HepG2 (cell line): ENCODE measurements around the gene GRIFIN. TPM values are rescaled to one million over a fixed set of nuclear protein-coding genes. Genes with fewer than 3 reads are reported as not detected.

ENCODE experiments used
- ATAC-seq: fragments of 200-7000 bp; cut with Tn5 transposase; 3 replicates; pipeline ENCODE4 v1.9.1; 2020; ENCODE audit warnings: mild to moderate bottlenecking, moderate library complexity
- BruUV-seq: library from RNA; stranded (reverse); fragments of 400-500 nt; replicated peaks from 2 replicates; lab custom pipeline; 2021; lab: Mats Ljungman, UMichigan
- CTCF ChIA-PET: fragments of 300-600 bp; formaldehyde crosslinking; extraction: SDS; loops from one replicate; lab custom pipeline; 2021; ENCODE audit warnings: low total read pairs, inconsistent platforms, low intra/inter-chr PET ratio; lab: Yijun Ruan, JAX
- POLR2A ChIA-PET: fragments of 350-600 bp; sonication (Branson Sonifier 250); formaldehyde crosslinking; loops from one replicate; lab custom pipeline; 2020; ENCODE audit warnings: antibody characterized with exemption, inconsistent platforms; lab: Yijun Ruan, JAX
- DNase-seq: peaks from one replicate; pipeline ENCODE4 v3.0.0-alpha.2; 2015; ENCODE audit warnings: low spot score
- FAIRE-seq: peaks from 3 replicates; lab custom pipeline; 2011; peaks lifted over from hg19 to GRCh38; lab: Jason Lieb, UNC
- H2AFZ ChIP-seq: one replicate; pipeline ENCODE4 v1.6.1; 2011; ENCODE audit warnings: low read length, inconsistent platforms
- H3K27ac ChIP-seq: fragments of 300-600 bp; 3 replicates; pipeline ENCODE4 v1.8.0; 2011; ENCODE audit warnings: mixed run types, mild to moderate bottlenecking, mixed read lengths, low read length, inconsistent platforms; ENCODE audit not compliant: insufficient read depth; ENCODE audit errors: extremely low read length
- H3K27me3 ChIP-seq, 2 experiments: fragments of 200-600 bp in 1 of 2; 2 replicates in 1 of 2; 3 replicates in 1 of 2; pipeline versions ENCODE4 v1.6.0 to v1.8.0; 2011; ENCODE audit warnings: low read length in 2 of 2, mild to moderate bottlenecking in 2 of 2, moderate library complexity in 2 of 2, inconsistent platforms in 1 of 2; ENCODE audit not compliant: insufficient read depth in 2 of 2, control insufficient read depth in 1 of 2
- H3K36me3 ChIP-seq, 2 experiments: fragments of 200-600 bp in 1 of 2; replicated peaks in 1 of 2; 2 replicates in 1 of 2; 3 replicates in 1 of 2; pipeline versions ENCODE4 v1.5.1 to v1.8.0; 2011; ENCODE audit warnings: low read length in 2 of 2, inconsistent platforms in 1 of 2; ENCODE audit not compliant: insufficient read depth in 2 of 2, control insufficient read depth in 1 of 2
- H3K4me1 ChIP-seq: 2 replicates; pipeline ENCODE4 v1.5.1; 2012; ENCODE audit warnings: low read length, inconsistent platforms; ENCODE audit not compliant: insufficient read depth
- H3K4me2 ChIP-seq: 2 replicates; pipeline ENCODE4 v1.6.0; 2011; ENCODE audit warnings: low read depth, low read length, inconsistent platforms
- H3K4me3 ChIP-seq, 3 experiments: fragments of 200-600 bp in 1 of 3; sonication (generic), shearing (Covaris generic) in 1 of 3; replicated peaks in 1 of 3; 2 replicates each; pipeline ENCODE4 v1.5.1; 2011 to 2016; ENCODE audit warnings: low read length in 3 of 3, inconsistent platforms in 2 of 3, low read depth in 2 of 3, mild to moderate bottlenecking in 2 of 3, control low read depth in 1 of 3, mixed read lengths in 1 of 3; ENCODE audit not compliant: insufficient read depth in 1 of 3
- H3K79me2 ChIP-seq: one replicate; pipeline ENCODE4 v1.6.1; 2011; ENCODE audit warnings: low read length, inconsistent platforms; ENCODE audit not compliant: insufficient read depth
- H3K9ac ChIP-seq: 2 replicates; pipeline ENCODE4 v1.6.0; 2011; ENCODE audit warnings: mild to moderate bottlenecking, low read depth, low read length, inconsistent platforms; ENCODE audit not compliant: insufficient read depth
- H3K9me3 ChIP-seq: 2 replicates; pipeline ENCODE4 v1.5.1; 2012; ENCODE audit warnings: mild to moderate bottlenecking, low read length
- H4K20me1 ChIP-seq: 2 replicates; pipeline ENCODE4 v1.6.0; 2011; ENCODE audit warnings: inconsistent platforms, mild to moderate bottlenecking, low read length, moderate library complexity; ENCODE audit not compliant: insufficient read depth
- NKX3-1 ChIP-seq: sonication (generic); formaldehyde crosslinking; IDR thresholded peaks from 2 replicates; pipeline ENCODE4 v1.5.0; 2020; ENCODE audit warnings: missing genetic modification reagents
- TAF15 ChIP-seq: fragments of 200-400 bp; formaldehyde crosslinking; IDR thresholded peaks from one replicate; pipeline ENCODE4 v1.6.1; 2018; ENCODE audit warnings: mild to moderate bottlenecking, low read depth, low read length; ENCODE audit not compliant: poor library complexity, severe bottlenecking
- ZEB1 ChIP-seq: IDR thresholded peaks from 2 replicates; pipeline ENCODE4 v1.6.1; 2012; ENCODE audit warnings: mild to moderate bottlenecking, low read depth, inconsistent platforms; ENCODE audit not compliant: insufficient replicate concordance
- ZNF629 ChIP-seq: sonication (generic); formaldehyde crosslinking; conservative IDR thresholded peaks from 2 replicates; pipeline ENCODE4 v1.5.0; 2020; ENCODE audit warnings: missing genetic modification reagents
- ZNF768 ChIP-seq: sonication (generic); formaldehyde crosslinking; IDR thresholded peaks from 2 replicates; pipeline ENCODE4 v1.4.0; 2020; ENCODE audit warnings: missing genetic modification reagents
- WGBS: methylation state at CpG from one replicate; pipeline ENCODE4 v1.1.6; 2017; ENCODE audit warnings: low lambda C conversion rate; 5-methylcytosine and 5-hydroxymethylcytosine counted together
- in situ Hi-C: cut with HindIII; loops from 2 replicates; pipeline ENCODE4 v1.10.0; 2017; ENCODE audit warnings: low pct_unique_long_range_greater_than_20kb; ENCODE audit not compliant: extremely low pct_ligation_motif_present
- intact Hi-C: fragments of 100-400 bp; cut with micrococcal nuclease; formaldehyde crosslinking; loops from one replicate; pipeline ENCODE4 v1.10.0; 2022; ENCODE audit not compliant: unreplicated experiment
- polyA plus RNA-seq, 8 experiments: library from polyadenylated mRNA; depleted of rRNA in 3 of 8; stranded (reverse) in 7 of 8; unstranded in 1 of 8; fragments of >200 nt; fragmentation: Illumina TruSeq in 4 of 8; extraction: Trizol in 4 of 8; gene quantifications; 2 replicates each; pipeline versions ENCODE4 v1.2.1 to v1.2.3, GENCODE V29; 2011 to 2016; ENCODE audit warnings: low read depth in 4 of 8, missing spikeins in 1 of 8, mixed read lengths in 1 of 8; ENCODE audit not compliant: insufficient read depth in 1 of 8
- total RNA-seq, 5 experiments: library from RNA; depleted of rRNA; stranded (reverse); fragments of >200 nt; fragmentation: Illumina TruSeq; extraction: Trizol; gene quantifications; 2 replicates each; pipeline ENCODE4 v1.2.3, GENCODE V29; 2016; ENCODE audit warnings: low read depth in 1 of 5

The GRIFIN gene
- total and polyA plus RNA-seq, 2 of the 13 experiments (the other 11 are each of a cell fraction or from before 2014, with no cell fraction given) = not detected

DNA sequence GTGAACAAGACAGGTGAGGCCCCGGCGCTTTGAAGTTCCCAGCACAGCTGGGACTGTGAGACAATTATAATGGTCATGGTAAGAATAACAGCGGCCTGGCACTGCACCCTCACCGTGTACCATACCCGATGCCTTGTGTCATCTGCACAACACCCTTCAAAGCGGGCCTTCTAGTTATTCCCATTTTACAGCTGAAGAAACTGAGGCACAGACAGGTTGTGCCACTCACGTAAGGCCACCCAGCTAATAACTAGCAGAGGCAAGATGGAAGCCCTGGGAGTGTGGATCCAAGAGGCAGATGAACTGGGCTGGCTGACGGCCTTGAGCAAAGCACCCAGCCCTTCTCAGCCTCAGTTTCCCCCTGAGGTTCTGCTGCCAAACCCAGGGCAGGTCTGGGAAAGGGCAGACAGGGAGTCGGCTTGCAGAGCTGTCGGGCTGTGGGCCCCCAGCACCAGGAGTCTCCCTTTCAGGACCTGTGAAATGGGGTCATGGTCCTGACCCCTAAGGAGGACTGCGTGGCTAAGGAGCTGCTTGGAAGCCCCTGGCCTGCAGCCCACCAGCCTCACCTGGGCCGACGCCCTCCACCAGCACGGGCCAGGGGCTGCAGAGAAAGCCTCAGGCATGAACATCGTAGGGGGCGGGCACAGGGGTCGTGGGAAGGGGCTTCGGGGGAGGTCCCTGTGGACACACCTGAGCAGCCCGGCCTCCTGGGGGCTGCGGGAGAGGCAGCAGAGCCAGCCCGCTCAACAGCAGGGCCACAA lies 28.1 kb upstream of the GRIFIN start:
- ATAC-seq = no peak
- H3K4me3 ChIP-seq = no peak overlapping the region
- H3K27ac ChIP-seq = no peak overlapping the region
- no peak for FAIRE-seq
- TF ChIP-seq ZNF629 (CRISPR knock-in tag) (peak; percentile 82), ZEB1 (no peak)
- no peak overlapping the region for H3K4me2 ChIP-seq
- peaks cover 20% of the 10 kb centered on the region for H3K4me1 ChIP-seq
- POLR2A ChIA-PET = no interaction called here
- intact Hi-C loops = no loop called here
- in situ Hi-C loops = no loop called here
- WGBS = 28% methylated on average over 8 of the region's 21 CpGs
- H3K9me3 ChIP-seq = no peaks in the 10 kb centered on the region
- no peaks in the 10 kb centered on the region for H3K36me3 ChIP-seq
- H2AFZ ChIP-seq = no peak overlapping the region
- DNase-seq = no peak
- BruUV-seq = no TSS peak
- no peaks in the 10 kb centered on the region for H3K79me2 ChIP-seq
- no peaks in the 10 kb centered on the region for H4K20me1 ChIP-seq
- H3K9ac ChIP-seq = no peak overlapping the region
- H3K27me3 ChIP-seq = peaks cover 10 to 86% of the 10 kb centered on the region in 2 experiments
- CTCF ChIA-PET = no interaction called here

DNA sequence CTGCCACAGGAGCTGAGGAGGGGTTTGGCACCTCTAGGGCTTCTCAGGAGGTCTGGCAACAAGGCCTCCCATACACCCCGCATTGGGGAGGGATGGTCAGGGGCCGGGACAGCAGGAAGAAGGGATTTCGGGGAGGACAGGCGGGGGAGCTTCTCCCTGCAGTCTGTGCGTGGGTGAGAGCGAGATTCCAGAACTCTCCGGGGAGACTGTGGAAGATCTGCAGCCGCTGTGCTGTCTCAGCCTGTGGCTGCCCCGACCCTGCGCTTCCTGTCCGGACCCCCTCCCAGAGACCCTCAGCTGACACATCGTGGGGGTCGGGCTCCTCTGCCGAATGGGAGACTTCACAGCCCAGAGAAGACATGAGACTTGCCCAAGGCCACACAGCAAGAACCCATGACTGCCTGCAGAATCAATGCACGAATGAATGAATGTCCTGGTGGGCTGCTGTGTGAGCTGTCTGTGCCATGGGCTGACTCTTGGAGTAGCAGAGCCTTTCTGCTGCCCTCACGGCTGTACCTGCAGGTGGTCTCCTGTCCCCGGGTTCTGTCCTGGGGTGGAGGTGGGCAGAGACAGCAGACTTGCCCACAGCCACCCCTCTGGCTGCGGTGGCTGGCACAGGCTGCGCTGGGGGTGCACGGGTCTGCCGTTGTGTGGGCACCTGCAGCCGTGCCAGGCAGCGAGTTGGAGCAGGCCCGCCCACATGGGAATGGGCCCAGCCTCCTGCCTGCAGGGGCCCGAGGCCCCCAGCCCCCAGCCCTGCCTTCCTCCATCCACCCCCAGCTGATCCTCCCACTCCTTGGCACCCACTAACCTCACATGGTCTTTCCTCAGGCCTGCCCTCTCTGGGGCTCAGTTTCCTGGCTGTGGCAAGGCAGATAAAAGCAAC lies 27.1 kb upstream of the GRIFIN start:
- Histone ChIP-seq H3K9ac (no peak overlapping the region), H3K36me3 (no peaks in the 10 kb centered on the region), H3K27me3 (peaks cover 12 to 86% of the 10 kb centered on the region in 2 experiments), H3K9me3 (no peaks in the 10 kb centered on the region), H3K4me1 (peaks cover 10% of the 10 kb centered on the region), H3K27ac (no peak overlapping the region), H2AFZ (no peak overlapping the region), H3K4me2 (no peak overlapping the region), H3K79me2 (no peaks in the 10 kb centered on the region), H3K4me3 (no peak overlapping the region), H4K20me1 (no peaks in the 10 kb centered on the region)
- no peak for ATAC-seq
- CTCF ChIA-PET = no interaction called here
- BruUV-seq = no TSS peak
- TF ChIP-seq NKX3-1 (no peak), ZNF768 (CRISPR knock-in tag) (peak; percentile 94), TAF15 (no peak)
- in situ Hi-C loops = no loop called here
- WGBS = 73% methylated on average over 10 of the region's 25 CpGs
- DNase-seq = no peak
- POLR2A ChIA-PET = no interaction called here
- intact Hi-C loops = no loop called here
- no peak for FAIRE-seq
